Stimulated activated naive CD8-positive, alpha-beta T cell treated with anti-CD3 and anti-CD28 coated beads, Interleukin-15, Interleukin-2, amounts not matched to agents 100 ng/mL and 50 ng/mL, for 24 hours (primary cell): Measurements from ENCODE around the gene POTEM.
"Not testable (repeated sequence)": the region's sequence is repeated elsewhere in the genome, so short reads cannot be mapped to it uniquely, and the experiment has no call there.

Experiments
- H3K27ac Mint-ChIP-seq: one replicate; pipeline ENCODE4 v1.8.0; 2021; ENCODE audit warnings: mild to moderate bottlenecking, mixed read lengths
- H3K27me3 Mint-ChIP-seq: one replicate; pipeline ENCODE4 v1.8.0; 2021; ENCODE audit warnings: mixed read lengths
- H3K36me3 Mint-ChIP-seq: one replicate; pipeline ENCODE4 v1.8.0; 2021; ENCODE audit warnings: low read depth, mixed read lengths
- H3K4me1 Mint-ChIP-seq: one replicate; pipeline ENCODE4 v1.8.0; 2021; ENCODE audit warnings: low read depth, mixed read lengths
- H3K4me3 Mint-ChIP-seq: one replicate; pipeline ENCODE4 v1.8.0; 2021; ENCODE audit warnings: mild to moderate bottlenecking, mixed read lengths
- H3K9me3 Mint-ChIP-seq: one replicate; pipeline ENCODE4 v1.8.0; 2021; ENCODE audit warnings: mixed read lengths

POTEM gene

DNA sequence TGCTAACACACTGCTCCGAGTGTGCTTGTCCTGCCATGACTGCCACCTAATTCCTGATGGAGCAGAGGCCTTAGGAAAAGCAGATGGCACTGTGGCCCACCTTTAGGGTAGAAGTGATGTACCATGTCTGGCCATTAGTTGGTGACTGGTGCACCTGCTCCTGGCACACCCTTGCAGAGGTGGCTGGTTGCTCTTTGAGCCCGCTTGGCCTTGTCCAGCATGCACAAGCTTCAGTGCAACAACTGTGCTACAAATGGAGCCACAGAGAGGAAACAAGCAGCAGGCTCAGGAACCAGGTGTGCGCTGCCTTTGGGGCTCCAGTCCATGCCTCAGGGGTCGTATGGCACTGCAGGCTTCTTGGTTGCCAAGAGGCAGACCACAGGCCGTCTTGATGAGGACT is 44.5 kb downstream of the POTEM start:
- not testable (repeated sequence) for H3K4me1 Mint-ChIP-seq, H3K27me3 Mint-ChIP-seq, H3K27ac Mint-ChIP-seq, H3K36me3 Mint-ChIP-seq, H3K4me3 Mint-ChIP-seq, H3K9me3 Mint-ChIP-seq

DNA sequence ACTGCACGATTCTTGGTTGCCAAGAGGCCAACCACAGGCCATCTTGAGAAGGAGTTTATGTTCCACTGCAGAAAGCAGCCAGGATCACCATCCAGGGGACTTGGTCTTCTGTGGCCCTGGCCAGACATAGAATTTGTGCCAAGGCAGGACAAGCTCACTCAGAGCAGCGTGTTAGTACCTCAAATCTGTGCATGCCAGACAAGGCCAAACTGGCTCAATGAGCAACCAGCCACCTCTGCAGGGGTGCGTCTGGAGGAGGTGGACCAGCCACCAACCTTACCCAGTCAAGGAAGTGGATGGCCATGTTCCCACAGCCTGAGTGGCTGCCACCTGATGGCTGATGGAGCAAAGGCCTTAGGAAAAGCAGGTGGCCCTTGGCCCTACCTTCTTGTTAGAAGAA is 48.0 kb downstream of the POTEM start:
- H3K9me3 Mint-ChIP-seq, H3K27me3 Mint-ChIP-seq, H3K4me1 Mint-ChIP-seq, H3K36me3 Mint-ChIP-seq, H3K4me3 Mint-ChIP-seq, H3K27ac Mint-ChIP-seq: not testable (repeated sequence)

DNA sequence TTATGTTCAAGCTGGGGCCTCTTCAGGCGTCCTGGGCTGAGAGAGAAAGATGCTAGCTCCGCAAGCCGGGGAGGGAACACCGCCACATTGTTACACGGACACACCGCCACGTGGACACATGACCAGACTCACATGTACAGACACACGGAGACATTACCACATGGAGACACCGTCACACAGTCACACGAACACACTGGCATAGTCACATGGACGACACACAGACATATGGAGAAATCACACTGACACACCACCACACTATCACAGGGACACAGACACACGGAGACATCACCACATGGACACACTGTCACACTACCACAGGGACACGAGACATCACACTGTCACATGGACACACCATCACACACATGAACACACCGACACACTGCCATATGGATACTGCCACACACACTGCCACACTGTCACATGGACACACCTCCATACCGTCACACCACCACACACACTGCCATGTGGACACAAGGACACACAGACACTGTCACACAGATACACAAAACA is 57.9 kb downstream of the POTEM start:
- H3K36me3 Mint-ChIP-seq, H3K4me3 Mint-ChIP-seq, H3K9me3 Mint-ChIP-seq, H3K27ac Mint-ChIP-seq, H3K4me1 Mint-ChIP-seq, H3K27me3 Mint-ChIP-seq: not testable (repeated sequence)

DNA sequence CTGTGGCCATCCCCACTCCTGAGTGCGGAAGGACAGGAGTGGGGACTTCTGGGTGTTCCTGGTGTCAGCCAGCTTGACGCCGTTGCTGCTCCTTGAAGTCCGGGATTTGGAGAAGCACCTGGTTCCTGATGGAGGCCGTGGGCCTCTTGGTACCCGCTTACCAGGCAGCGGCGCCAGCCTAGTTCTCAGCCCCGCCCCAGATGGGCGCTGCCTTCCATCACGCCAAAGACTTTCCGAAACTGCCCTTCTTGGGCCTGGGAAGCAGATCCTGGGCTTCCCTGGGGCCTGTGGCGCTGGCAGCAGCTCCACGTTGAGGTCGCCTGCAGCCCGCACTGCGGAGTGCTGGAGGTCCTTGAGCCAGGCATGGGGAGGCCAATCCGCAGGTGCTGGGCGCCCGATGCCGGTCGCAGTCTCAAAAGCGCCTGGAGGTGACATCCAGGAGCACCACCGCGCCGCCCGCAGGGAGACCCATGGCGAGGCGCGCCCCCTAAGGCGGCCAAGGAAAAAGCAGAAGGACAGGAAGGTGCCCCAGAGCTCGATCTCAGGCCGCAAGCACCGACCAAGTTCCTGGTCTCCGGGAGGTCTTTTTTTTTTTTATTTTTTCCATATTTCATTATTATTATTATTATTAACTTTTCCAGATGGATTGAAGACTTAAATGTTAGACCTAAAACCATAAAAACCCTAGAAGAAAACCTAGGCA is 59.6 kb downstream of the POTEM start:
- H3K36me3 Mint-ChIP-seq, H3K4me3 Mint-ChIP-seq, H3K9me3 Mint-ChIP-seq, H3K4me1 Mint-ChIP-seq, H3K27me3 Mint-ChIP-seq, H3K27ac Mint-ChIP-seq: not testable (repeated sequence)

DNA sequence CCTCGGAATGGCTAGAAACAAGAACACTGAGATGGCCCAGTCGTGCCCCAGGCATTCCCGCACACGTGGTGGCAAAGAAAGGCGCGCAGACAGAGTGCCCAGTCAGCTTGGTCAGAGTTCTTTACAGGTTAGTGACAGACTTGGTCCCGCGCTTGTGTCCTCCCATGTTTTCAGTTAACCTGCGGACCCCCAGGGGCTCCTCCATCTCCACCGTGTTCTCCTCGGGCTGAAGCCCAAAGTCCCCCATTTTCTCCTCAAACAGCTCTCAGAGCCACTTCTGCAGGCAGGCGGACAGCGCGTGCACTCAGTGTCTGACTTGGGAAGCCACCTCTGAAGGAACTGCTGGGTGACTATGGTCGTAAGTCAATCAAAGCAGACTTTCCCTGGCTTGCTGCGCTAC is 60.7 kb downstream of the POTEM start:
- H3K27me3 Mint-ChIP-seq, H3K4me3 Mint-ChIP-seq, H3K27ac Mint-ChIP-seq, H3K36me3 Mint-ChIP-seq, H3K4me1 Mint-ChIP-seq, H3K9me3 Mint-ChIP-seq: not testable (repeated sequence)

DNA sequence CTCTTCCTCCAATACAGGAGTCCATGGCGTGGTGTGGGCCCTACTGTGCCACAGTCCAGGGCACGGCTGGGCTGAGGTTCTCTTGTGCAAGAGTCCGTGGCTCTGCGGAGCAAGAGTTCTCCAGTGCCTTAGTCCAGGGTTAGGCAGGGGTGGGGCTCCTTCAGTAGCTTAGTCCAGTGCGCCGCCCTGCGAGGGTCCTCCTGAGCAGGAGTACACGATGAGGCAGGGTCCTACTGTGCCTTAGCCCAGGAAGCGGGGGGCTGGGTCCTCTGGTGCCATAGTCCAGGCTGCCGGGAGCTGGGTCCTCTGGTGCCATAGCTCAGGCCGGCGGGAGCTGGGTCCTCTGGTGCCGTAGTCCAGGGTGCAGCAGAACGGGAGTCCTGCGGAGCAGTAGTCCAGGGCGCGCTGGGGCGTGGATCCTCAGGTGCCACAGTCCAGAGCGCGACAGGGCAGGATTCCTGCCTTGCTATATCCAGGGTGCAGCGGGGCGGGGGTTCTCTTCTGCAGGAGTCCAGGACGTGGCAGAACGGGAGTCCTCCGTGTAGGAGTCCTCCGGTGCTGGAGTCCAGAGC is 69.7 kb downstream of the POTEM start:
- H3K4me1 Mint-ChIP-seq, H3K27me3 Mint-ChIP-seq, H3K9me3 Mint-ChIP-seq, H3K36me3 Mint-ChIP-seq, H3K4me3 Mint-ChIP-seq, H3K27ac Mint-ChIP-seq: not testable (repeated sequence)

DNA sequence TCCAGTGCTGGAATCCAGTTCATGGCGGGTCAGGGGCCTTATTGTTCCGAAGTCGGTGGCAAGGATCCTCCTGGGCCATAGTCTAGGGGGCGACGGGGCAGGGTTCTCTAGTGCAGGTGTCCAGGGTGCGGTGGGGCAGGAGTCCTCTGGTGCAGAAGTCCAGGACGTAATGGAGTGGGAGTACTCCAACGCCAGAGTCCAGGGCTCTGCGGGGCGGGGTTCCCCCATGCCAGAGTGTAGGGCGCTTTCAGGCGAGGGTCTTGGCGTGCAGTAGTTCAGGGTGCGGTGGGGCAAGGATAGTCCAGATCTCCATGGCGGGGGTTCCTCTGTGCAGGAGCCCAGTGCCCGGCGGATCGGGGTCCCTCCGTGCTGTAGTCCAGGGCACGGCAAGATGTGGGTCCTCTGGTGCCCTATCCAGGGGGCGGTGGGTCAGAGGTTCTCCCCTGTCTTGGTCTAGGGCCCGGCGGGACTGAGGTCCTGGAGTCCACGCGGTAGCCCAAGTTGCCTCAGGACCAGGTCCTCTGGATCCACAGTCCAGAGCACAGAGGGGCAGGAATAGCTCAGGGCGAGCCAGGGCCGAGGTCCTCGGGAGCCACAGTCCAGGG is 70.9 kb downstream of the POTEM start:
- not testable (repeated sequence) for H3K4me3 Mint-ChIP-seq, H3K27ac Mint-ChIP-seq, H3K27me3 Mint-ChIP-seq, H3K9me3 Mint-ChIP-seq, H3K36me3 Mint-ChIP-seq, H3K4me1 Mint-ChIP-seq

DNA sequence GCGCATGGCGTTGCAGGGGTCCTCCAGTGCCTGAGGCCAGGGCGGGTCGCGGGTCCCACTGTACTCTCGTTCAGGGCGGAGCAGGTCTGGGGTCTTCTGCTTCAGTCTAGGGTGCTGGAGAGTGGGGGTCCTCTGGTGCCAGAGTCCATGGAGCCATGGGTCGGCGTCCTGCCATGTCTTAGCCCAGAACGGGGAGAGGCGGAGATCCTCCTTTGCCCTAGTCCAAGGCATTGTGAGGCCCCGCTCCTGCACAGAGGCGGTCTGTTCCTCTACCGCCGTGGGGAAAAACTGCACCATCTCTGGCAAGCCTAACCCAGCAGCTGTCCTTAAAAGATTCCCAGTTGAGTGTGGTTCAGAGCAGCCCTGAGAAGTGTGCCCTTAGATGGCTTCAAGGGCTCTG is 71.6 kb downstream of the POTEM start:
- H3K27ac Mint-ChIP-seq, H3K9me3 Mint-ChIP-seq, H3K36me3 Mint-ChIP-seq, H3K4me3 Mint-ChIP-seq, H3K4me1 Mint-ChIP-seq, H3K27me3 Mint-ChIP-seq: not testable (repeated sequence)

DNA sequence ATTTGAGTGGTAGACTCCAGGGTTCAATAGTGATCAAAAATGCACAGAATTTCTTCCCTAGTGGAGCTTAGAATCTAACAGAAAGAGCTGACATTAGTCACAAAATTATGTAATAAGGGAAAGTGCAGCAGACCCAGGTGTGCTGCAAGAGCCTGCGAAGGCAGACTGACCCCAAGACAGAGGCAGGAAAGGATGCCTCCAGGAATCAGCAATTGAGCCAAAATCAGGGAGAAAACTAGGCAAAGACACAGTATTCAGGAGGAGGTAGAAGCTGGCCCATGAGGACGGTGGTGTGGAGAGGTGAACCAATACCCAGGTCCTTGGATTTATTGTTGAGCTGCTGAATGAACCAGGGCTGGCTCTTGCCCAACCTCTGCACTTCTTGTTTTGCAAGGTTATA is 76.2 kb downstream of the POTEM start:
- H3K27ac Mint-ChIP-seq, H3K27me3 Mint-ChIP-seq, H3K36me3 Mint-ChIP-seq, H3K4me3 Mint-ChIP-seq, H3K4me1 Mint-ChIP-seq, H3K9me3 Mint-ChIP-seq: not testable (repeated sequence)
